EL (cell line): ENCODE measurements around the gene RNU1-4.
"Not testable (repeated sequence)": the region's sequence is repeated elsewhere in the genome, so short reads cannot be mapped to it uniquely, and the experiment has no call there.

ENCODE experiments used
- DNase-seq: peaks from one replicate; pipeline ENCODE4 v3.0.0-alpha.2; 2016

RNU1-4 gene

GRCh38 chr1:16740047-16740964, at the start of gene RNU1-4:
Gene RNU1-4 (plus strand): TSS chr1:16740516.
- not testable (repeated sequence) for DNase-seq

- not testable (repeated sequence) for DNase-seq
Measured at GRCh38 chr1:16690971-16691682, 49.2 kb upstream of the RNU1-4 start.

GRCh38 chr1:16692283-16692682, 48.0 kb upstream of the RNU1-4 start:
- DNase-seq, result not testable (repeated sequence)

- DNase-seq, result not testable (repeated sequence)
Measured at GRCh38 chr1:16692717-16693448, 47.4 kb upstream of the RNU1-4 start.

- not testable (repeated sequence) for DNase-seq
Measured at GRCh38 chr1:16693449-16694307, 46.6 kb upstream of the RNU1-4 start.

GRCh38 chr1:16694308-16694702, 46.0 kb upstream of the RNU1-4 start:
- not testable (repeated sequence) for DNase-seq

- not testable (repeated sequence) for DNase-seq
Measured at GRCh38 chr1:16696507-16697150, 43.7 kb upstream of the RNU1-4 start.

- not testable (repeated sequence) for DNase-seq
Measured at GRCh38 chr1:16697152-16697551, 43.2 kb upstream of the RNU1-4 start.

- DNase-seq, result not testable (repeated sequence)
Measured at GRCh38 chr1:16699440-16699839, 40.9 kb upstream of the RNU1-4 start.

- not testable (repeated sequence) for DNase-seq
Measured at GRCh38 chr1:16700138-16700895, 40.0 kb upstream of the RNU1-4 start.

GRCh38 chr1:16701189-16701588, 39.1 kb upstream of the RNU1-4 start:
- DNase-seq, result not testable (repeated sequence)

GRCh38 chr1:16702280-16702679, 38.0 kb upstream of the RNU1-4 start:
- DNase-seq, result not testable (repeated sequence)

GRCh38 chr1:16703141-16703540, 37.2 kb upstream of the RNU1-4 start:
- DNase-seq, result not testable (repeated sequence)

GRCh38 chr1:16703602-16704001, 36.7 kb upstream of the RNU1-4 start:
- not testable (repeated sequence) for DNase-seq

GRCh38 chr1:16704076-16704475, 36.2 kb upstream of the RNU1-4 start:
- not testable (repeated sequence) for DNase-seq

- not testable (repeated sequence) for DNase-seq
Measured at GRCh38 chr1:16704502-16705100, 35.7 kb upstream of the RNU1-4 start.

- not testable (repeated sequence) for DNase-seq
Measured at GRCh38 chr1:16706302-16706701, 34.0 kb upstream of the RNU1-4 start.

GRCh38 chr1:16707130-16708093, 32.9 kb upstream of the RNU1-4 start:
- DNase-seq, result not testable (repeated sequence)

- not testable (repeated sequence) for DNase-seq
Measured at GRCh38 chr1:16708704-16709103, 31.6 kb upstream of the RNU1-4 start.
